Adipose tissue (tissue), 3 donors: ENCODE data around the gene LMF1. TPM values are rescaled to one million over a fixed set of nuclear protein-coding genes. Genes with fewer than 3 reads are reported as not detected.

Experiments
- H3K27ac ChIP-seq: one replicate; pipeline ENCODE4 v1.5.1; 2013; ENCODE audit warnings: low read depth, low read length
- WGBS, 3 donors: extraction: QIAGEN DNeasy Blood & Tissue Kit; methylation state at CpG; one replicate each; pipeline ENCODE4 v1.1.7; 2013; 5-methylcytosine and 5-hydroxymethylcytosine counted together
- polyA plus RNA-seq, 3 donors: library from polyadenylated mRNA; stranded (reverse); fragments of 200-250 nt; gene quantifications; one replicate each; pipeline ENCODE4 v1.2.3, GENCODE V29; 2013
- donor health status: healthy with polysubstance abuse.
- donor health status: Bipolar disorder and iron deficiency.
- donor health status: healthy.

The LMF1 gene
- polyA plus RNA-seq, 3 donors: 8.7 to 13.0 (median 12.3) TPM

GRCh38 chr16:977081-977701 lies 6.4 kb upstream of the LMF1 start:
- WGBS, 3 donors: 40 to 57% (median 56%) methylated on average over 26 to 28 of the region's 28 CpGs

GRCh38 chr16:976389-976931 lies 5.7 kb upstream of the LMF1 start:
- H3K27ac ChIP-seq: no peak overlapping the region
- WGBS, 3 donors: 76 to 81% (median 81%) methylated on average over 24 of the region's 24 CpGs

More at GRCh38 chr16:977081-977701, 6.4 kb upstream of the LMF1 start:
- no peak overlapping the region for H3K27ac ChIP-seq

- 88 to 95% (median 93%) methylated on average over 12 of the region's 12 CpGs for WGBS, 3 donors
- no peak overlapping the region for H3K27ac ChIP-seq
Measured at GRCh38 chr16:975291-975690, 4.5 kb upstream of the LMF1 start.

GRCh38 chr16:974611-975261 lies 4.0 kb upstream of the LMF1 start:
- 69 to 82% (median 77%) methylated on average over 22 to 26 of the region's 26 CpGs for WGBS, 3 donors
- H3K27ac ChIP-seq: no peak overlapping the region

GRCh38 chr16:974001-974601 lies 3.3 kb upstream of the LMF1 start:
- H3K27ac ChIP-seq: no peak overlapping the region
- 70 to 81% (median 75%) methylated on average over 18 to 21 of the region's 21 CpGs for WGBS, 3 donors

GRCh38 chr16:973366-973765 lies 2.6 kb upstream of the LMF1 start:
- H3K27ac ChIP-seq: no peak overlapping the region
- 82 to 86% (median 86%) methylated on average over 17 of the region's 17 CpGs for WGBS, 3 donors

- WGBS, 3 donors: 68 to 88% (median 83%) methylated on average over 32 of the region's 32 CpGs
- no peak overlapping the region for H3K27ac ChIP-seq
Measured at GRCh38 chr16:972316-973002, 1.7 kb upstream of the LMF1 start.

- WGBS, 3 donors: 88 to 93% (median 89%) methylated on average over 8 of the region's 8 CpGs
- no peak overlapping the region for H3K27ac ChIP-seq
Measured at GRCh38 chr16:971981-972315, 1.2 kb upstream of the LMF1 start.

GRCh38 chr16:971582-971905 lies 760 bp upstream of the LMF1 start:
- 94 to 98% (median 96%) methylated on average over 5 of the region's 5 CpGs for WGBS, 3 donors
- H3K27ac ChIP-seq: no peak overlapping the region

GRCh38 chr16:970386-970765 lies 408 bp downstream of the LMF1 start:
- 0 to 1% (median 1%) methylated on average over 33 to 42 of the region's 42 CpGs for WGBS, 3 donors
- no peak overlapping the region for H3K27ac ChIP-seq

GRCh38 chr16:969508-970385 lies 1.0 kb downstream of the LMF1 start:
- H3K27ac ChIP-seq: no peak overlapping the region
- 39 to 42% (median 42%) methylated on average over 55 of the region's 55 CpGs for WGBS, 3 donors

- no peak overlapping the region for H3K27ac ChIP-seq
- WGBS, 3 donors: 73 to 91% (median 85%) methylated on average over 8 of the region's 8 CpGs
Measured at GRCh38 chr16:968620-969019, 2.2 kb downstream of the LMF1 start.

GRCh38 chr16:967546-968295 lies 3.1 kb downstream of the LMF1 start:
- WGBS, 3 donors: 93 to 96% (median 93%) methylated on average over 41 of the region's 41 CpGs
- H3K27ac ChIP-seq: no peak overlapping the region

GRCh38 chr16:967077-967541 lies 3.7 kb downstream of the LMF1 start:
- WGBS, 3 donors: 81 to 90% (median 87%) methylated on average over 20 of the region's 20 CpGs
- no peak overlapping the region for H3K27ac ChIP-seq

GRCh38 chr16:966505-966904 lies 4.3 kb downstream of the LMF1 start:
- WGBS, 3 donors: 95 to 97% (median 97%) methylated on average over 10 of the region's 10 CpGs
- H3K27ac ChIP-seq: no peak overlapping the region

GRCh38 chr16:966035-966434 lies 4.7 kb downstream of the LMF1 start:
- WGBS, 3 donors: 96 to 98% (median 97%) methylated on average over 18 of the region's 18 CpGs
- H3K27ac ChIP-seq: no peak overlapping the region

- H3K27ac ChIP-seq: no peak overlapping the region
- 98 to 100% (median 99%) methylated on average over 4 of the region's 4 CpGs for WGBS, 3 donors
Measured at GRCh38 chr16:965487-965886, 5.3 kb downstream of the LMF1 start.

- WGBS, 3 donors: 96 to 97% (median 96%) methylated on average over 13 of the region's 13 CpGs
- H3K27ac ChIP-seq: no peak overlapping the region
Measured at GRCh38 chr16:965036-965395, 5.8 kb downstream of the LMF1 start.
